NCI-H1930 (cell line): ENCODE results near the gene ZBTB39.
"Not testable (repeated sequence)": the region's sequence is repeated elsewhere in the genome, so short reads cannot be mapped to it uniquely, and the experiment has no call there.

Source experiments
- DNase-seq, 2 experiments: peaks; one replicate each; lab custom pipeline; 2025; lab: John Stamatoyannopoulos, UW

Gene ZBTB39

DNA sequence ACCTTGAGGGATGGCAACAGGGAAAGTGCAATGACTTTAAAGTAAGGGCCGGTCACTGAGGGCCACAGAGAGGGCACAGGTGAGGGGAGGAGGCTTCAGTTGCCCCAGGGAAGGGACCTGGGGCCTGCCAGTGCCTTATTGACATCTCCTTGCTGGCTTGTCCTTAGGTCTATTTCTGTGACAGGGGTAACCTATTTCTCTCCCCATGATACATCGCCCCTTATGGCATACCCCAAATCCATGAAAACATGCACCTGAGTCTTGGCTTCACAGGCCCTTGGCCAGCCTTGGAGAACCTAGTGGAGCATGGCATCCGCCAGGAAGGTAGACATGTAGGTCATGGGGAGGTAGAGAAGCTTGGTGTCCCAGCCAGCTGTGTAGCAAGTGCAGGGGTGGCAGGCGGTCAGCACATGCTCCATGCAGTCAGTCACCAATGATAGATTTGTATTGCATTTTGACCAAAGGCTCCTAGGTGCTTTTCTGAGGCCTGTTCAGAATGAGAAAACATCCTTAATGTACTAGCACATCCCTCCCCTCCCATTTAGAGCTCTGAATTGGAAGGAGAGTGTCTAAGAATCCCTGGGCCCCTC, 25.3 kb downstream of the ZBTB39 start:
- no peak for DNase-seq

DNA sequence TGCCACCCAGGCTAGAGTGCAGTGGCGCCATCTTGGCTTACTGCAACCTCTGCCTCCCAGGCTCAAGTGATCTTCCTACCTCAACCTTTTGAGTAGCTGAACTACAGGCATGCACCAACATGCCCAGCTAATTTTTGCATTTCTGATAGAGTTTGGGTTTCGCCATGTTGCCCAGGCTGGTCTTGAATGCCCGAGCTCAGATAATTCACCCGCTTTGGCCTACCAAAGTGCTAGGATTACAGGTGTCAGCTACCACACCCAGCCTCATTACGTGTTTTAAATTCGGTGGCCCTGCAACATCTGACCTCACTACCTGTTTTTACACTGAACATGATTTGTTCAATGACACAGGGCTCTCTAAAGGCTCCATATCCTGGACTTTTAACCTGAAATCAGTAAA, 26.1 kb downstream of the ZBTB39 start:
- DNase-seq = no peak

DNA sequence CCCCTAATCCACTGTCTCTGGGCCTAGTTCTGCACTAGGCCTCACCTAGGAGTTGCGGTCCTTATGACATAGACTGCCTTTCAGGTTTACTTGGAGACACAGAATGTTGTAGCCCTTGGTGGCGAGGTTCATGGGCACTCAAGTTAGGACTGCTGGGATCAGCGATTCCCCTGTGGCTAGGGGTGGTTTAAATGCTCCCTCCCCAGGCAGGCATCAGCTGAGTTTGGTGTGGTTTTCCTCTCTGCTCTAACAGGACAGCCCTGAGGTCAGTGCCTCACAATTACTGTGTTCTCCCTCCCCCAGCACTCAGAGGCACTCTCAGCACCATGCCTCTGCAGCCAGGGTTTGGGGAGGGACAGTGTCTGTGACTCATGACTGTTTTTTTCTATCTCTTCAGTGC, 26.7 kb downstream of the ZBTB39 start:
- DNase-seq = no peak

DNA sequence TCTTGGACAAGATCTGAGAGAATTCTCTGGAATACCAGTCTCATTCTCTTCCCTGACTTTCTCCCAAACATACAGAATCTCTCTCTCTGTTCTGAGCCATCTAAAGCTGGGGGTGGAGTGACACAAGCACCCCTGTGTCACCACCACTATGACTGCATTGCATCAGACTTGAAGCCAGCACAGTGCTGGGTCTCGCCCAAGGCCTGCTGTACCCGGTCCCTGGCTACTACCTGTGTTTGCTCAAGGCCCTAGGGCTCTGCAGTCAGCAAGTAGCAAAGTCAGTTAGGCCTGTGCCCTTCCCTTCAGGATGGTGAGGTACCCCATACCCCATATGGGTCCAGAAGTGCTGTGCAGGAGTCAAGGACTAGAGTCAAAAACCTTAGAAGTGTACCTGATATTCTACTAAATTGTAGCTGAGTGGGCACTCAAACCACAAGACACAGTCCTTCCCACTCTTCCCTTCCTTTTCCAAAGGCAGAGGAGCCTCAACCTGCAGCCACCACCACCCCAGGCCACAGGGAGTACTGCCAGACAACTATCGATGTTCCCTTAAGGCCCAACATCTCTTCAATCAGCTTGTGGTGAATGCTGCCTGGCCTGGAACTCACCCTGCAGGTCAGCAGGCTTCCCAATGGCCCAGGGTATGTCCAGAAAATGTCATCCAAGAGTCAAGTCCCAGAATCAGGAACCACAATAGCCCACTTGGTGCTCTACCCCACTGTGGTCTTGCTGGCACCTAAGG, 27.8 kb downstream of the ZBTB39 start:
- no peak for DNase-seq

DNA sequence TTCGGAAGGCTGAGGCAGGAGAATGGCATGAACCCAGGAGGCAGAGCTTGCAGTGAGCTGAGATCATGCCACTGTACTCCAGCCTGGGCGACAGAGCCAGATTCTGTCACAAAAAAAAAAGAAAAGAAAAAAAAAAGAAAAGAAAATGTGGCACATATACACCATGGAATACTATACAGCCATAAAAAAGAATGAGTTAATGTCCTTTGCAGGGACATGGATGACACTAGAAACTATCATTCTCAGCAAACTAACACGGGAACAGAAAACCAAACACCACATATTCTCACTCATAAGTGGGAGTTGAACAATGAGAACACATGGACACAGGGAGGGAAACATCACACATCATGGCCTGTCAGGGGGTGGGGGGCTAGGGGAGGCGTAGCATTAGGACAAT, 29.0 kb downstream of the ZBTB39 start:
- DNase-seq = not testable (repeated sequence)

DNA sequence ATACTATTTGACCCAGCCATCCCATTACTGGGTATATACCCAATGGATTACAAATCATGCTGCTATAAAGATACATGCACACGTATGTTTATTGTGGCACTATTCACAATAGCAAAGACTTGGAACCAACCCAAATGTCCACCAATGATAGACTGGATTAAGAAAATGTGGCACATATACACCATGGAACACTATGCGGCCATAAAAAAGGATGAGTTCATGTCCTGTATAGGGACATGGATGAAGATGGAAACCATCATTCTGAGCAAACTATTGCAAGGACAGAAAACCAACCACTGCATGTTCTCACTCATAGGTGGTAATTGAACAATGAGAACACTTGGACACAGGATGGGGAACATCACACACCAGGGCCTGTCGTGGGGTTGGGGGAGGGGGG, 32.1 kb downstream of the ZBTB39 start:
- DNase-seq = not testable (repeated sequence)

DNA sequence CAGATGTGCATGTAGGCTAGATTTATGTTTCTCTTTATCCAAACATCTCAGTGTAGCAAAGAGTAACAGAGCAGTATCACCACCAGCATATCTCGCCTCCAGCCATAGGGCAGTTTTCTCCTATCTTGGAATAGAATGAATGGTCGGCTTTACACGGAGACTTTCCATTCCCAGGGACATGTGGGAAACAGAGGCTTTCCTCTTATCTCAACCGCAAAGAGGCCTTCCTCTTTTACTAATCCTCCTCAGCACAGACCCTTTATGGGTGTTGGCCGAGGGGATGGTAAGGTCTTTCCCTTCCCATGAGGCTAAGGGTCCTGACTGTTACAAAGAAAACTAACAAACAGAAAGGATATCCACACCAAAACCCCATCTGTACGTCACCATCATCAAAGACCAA, 37.4 kb downstream of the ZBTB39 start:
- DNase-seq = not testable (repeated sequence)

DNA sequence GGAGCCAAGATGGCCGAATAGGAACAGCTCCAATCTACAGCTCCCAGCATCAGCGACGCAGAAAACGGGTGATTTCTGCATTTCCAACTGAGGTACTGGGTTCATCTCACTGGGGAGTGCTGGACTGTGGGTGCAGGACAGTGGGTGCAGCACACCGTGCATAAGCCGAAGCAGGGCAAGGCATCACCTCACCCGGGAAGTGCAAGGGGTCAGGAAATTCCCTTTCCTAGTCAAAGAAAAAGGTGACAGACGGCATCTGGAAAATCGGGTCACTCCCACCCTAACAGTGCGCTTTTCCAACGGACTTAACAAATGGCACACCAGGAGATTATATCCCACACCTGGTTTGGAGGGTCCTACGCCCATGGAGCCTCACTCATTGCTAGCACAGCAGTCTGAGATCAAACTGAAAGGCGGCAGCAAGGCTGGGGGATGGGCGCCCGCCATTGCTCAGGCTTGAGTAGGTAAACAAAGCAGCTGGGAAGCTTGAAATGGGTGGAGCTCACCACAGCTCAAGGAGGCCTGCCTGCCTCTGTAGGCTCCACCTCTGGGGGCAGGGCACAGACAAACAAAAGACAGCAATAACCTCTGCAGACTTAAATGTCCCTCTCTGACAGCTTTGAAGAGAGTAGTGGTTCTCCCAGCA, 40.2 kb downstream of the ZBTB39 start:
- not testable (repeated sequence) for DNase-seq

DNA sequence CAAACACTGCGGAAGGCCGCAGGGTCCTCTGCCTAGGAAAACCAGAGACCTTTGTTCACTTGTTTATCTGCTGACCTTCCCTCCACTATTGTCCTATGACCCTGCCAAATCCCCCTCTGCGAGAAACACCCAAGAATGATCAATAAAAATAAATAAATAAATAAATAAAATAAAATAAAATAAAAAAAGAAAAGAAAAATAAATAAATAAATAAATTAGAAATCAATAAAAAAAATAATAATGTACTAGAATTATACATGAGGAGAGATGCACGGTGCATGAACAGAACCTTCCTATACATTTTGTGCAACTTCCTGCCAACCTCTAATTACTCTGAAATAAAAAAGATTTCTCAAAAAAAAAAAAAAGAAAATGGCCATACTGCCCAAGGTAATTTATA, 41.2 kb downstream of the ZBTB39 start:
- not testable (repeated sequence) for DNase-seq

DNA sequence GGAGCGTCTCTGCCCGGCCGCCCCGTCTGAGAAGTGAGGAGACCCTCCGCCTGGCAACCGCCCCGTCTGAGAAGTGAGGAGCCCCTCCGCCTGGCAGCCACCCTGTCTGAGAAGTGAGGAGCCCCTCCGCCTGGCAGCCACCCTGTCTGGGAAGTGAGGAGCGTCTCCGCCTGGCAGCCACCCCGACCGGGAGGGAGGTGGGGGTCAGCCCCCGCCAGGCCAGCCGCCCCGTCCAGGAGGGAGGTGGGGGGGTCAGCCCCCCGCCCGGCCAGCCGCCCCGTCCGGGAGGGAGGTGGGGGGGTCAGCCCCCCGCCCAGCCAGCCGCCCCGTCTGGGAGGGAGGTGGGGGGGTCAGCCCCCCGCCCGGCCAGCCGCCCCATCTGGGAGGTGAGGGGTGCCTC, 42.8 kb downstream of the ZBTB39 start:
- DNase-seq = not testable (repeated sequence)

DNA sequence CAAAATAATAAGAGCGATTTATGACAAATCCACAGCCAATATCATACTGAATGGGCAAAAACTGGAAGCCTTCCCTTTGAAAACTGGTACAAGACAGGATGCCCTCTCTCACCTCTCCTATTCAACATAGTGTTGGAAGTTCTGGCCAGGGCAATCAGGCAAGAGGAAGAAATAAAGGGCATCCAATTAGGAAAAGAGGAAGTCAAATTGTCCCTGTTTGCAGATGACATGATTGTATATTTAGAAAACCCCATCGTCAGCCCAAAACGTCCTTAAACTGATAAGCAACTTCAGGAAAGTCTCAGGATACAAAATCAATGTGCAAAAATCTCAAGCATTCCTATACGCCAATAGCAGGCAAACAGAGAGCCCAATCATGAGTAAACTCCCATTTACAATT, 44.1 kb downstream of the ZBTB39 start:
- DNase-seq = not testable (repeated sequence)

DNA sequence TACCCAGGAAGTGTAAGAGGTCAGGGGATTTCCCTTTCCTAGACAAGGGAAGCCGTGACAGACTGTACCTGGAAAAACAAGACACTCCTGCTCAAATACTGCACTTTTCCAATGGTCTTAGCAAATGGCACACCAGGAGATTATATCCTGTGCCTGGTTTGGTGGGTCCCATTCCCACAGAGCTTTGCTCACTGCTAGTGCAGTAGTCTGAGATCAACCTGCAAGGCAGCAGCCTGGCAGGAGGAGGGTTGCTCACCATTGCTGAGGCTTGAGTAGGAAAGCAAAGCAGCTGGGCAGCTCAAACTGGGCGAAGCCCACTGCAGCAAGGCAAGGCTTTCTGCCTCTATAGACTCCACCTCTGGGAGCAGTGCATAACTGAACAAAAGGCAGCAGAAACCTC, 47.9 kb downstream of the ZBTB39 start:
- no peak for DNase-seq

DNA sequence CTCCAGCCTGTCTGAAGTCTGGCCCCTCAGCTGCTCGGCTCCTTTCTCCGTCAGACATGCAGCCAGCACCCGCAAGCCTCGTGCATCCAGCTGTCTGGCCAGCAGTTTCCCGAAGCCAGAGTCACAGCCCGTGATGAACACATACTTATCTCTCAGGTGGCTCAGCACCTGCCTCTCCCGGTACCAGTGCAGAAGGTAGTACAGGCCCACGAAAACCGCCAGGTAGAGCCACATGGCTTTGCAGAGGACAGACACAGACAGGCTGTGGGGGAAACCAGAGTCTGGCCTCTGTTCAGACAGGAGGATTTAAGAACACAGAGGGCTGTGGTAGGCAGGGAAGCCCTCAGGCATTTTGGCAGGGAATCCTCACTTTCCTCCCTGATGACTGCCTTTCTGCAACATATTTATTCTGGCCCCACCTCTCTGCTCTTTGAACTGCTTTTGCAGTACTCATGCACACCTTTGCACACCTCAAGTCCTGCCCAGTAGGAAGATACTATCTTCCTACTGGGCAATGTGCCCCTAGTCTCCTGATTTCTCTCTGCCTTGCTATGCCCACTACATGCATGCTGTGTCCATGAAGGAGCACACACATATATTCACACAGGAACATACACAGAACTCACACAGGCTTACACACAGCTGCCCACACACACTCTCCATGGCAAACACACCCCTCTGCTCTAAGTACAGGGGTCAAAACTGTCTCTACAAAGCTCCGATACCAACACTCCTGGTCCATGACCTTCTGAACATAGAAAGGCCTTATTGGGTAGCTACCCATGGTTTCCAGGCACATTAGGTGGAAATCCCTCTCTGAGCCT, 48.9 kb downstream of the ZBTB39 start, which contains the start of gene RDH16:
TSS of gene RDH16 (minus strand) at position 380 of the 824 bp plus-strand sequence. CDS start at position 234, 146 bp downstream.
- no peak for DNase-seq

DNA sequence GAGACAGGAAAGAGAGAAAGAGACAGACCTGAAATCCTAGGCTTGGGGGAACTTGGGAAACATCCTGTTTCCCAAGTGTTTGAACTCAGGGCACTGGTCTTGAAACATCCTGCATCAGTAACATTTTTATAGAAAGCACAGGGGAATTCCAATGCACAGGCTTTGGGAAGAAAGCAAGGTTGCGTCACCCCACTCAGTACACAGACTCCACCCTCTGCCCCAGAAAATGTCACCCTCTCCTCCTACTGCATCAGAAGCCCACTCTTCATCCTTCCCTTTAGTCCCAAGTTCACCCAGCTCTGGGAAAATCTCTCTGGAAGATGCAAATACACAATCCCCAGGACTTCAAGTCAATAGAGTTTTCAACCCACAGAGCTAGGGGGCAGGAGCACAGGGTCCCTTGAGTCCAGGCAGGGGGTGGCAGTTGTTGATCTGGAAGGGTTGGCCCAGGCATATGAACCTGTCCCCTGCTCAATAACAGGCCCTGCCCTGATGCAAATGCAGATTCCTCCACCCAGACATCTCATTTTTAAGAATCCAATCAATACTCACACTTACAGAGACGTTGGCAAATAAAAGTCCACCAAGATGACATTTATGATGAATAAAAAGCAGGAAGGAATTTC, 50.6 kb downstream of the ZBTB39 start:
- no peak for DNase-seq

DNA sequence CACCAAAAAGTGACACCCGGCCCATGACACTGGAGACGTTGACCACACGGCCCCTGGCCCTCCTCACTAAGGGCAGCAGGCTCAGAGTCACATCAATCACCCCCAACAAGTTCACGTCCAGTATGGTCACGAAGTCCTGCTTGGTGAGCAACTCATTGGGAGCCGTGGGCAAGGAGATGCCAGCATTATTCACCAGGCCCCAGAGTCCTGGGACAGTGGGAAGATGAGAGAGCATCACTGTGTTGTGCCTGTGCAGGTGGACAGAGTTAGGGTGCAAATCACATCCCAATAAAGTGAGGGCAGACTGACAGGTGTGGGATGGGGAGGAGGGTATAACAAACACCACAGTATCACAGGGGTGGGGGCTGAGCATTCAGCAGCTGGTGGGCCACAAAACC, 51.4 kb downstream of the ZBTB39 start:
- DNase-seq = no peak

DNA sequence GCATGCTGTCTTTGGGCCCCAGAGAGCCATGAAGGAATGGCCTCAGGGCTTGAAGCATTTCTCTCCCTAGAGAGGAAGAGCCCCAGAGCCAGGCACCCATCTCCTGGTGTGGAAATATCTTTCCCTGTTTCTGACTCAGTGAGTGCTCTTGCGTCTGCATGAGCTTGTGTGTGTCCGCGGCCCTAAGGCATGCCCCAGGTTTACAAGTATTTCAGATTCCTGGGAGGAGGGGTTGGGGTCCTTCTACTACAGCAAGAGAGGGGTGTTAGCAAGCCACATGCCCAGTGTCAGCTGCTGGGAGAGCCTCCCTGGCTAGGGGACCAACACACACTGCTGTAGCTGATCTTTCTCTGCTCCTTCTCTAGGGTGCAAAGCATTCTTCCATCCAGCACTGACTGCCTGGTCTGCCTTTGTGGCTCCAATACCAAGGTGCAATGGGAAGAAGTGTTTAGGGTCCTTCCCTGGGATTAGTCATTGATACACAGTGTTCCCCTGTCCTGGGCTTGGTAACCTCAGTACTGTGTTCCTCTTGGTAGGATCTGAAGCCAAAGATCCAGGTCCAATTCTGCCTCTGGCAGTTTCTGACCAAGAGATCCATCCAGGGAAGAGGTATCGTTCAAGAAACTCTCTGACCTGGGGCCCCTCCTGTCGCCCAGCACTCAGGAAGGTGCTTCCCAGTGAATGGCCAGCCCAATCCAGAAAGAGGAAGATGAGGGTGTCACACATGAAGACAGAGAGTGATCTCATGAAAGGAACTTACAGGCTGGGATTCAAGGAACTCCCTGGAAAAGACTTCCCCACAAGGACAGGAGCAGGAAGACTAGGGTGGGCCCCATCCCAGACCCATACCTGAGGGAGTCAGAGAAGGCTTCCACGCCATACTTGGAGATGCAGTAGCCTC, 52.0 kb downstream of the ZBTB39 start:
- no peak for DNase-seq

DNA sequence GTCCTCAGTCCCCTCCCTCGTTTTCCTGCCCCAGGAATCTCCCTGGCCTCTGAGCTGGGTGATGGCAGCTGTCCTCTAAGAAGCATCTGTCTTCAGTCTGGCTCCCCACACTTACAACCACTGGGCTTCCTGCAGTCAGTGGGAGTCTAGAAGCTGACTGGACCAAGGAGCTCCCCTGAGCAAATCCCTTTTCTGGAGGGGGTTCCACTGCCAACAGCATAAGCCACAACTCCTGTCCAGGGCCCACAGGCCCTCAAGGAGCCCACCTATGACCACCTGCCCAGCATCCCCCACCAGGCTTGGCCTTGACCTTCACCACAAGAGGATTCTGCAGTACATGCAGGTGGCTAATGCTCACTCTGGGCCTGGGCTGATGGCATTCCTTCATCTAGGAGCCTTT, 53.0 kb downstream of the ZBTB39 start:
- DNase-seq = no peak

DNA sequence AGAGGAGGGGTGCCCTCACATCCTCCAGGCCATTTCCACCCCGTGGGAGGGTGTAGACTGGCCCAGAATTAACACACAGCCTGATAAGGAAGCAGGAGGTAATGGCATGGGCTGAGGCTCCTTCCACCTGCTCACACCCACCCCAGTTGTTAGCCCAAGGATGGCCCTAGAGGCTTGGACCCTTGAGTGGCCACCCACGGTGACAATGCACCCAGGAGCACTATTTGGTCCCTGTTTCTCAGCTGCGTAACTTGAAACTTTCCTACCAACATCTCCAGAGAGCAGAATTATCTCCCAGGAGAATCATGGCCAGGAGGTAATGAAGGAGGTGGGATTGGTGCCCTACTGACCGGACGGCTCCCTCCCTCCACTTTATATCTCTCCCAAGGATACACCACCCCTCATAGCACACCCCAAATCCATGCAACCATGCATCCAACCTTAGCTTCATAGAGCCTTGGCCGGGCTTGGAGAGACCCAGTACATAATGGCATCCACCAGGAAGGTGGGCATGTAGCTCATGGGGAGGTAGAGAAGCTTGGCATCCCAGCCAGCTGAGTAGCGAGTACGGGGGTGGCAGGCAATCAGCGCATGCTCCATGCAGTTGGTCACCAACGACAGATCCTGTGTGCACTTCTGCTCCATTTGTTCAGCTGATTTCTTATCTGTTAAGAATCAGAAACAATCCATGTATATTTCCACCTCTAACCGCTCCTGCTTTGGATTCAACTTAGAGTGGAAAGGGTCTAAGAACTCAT, 54.6 kb downstream of the ZBTB39 start:
- DNase-seq = no peak

DNA sequence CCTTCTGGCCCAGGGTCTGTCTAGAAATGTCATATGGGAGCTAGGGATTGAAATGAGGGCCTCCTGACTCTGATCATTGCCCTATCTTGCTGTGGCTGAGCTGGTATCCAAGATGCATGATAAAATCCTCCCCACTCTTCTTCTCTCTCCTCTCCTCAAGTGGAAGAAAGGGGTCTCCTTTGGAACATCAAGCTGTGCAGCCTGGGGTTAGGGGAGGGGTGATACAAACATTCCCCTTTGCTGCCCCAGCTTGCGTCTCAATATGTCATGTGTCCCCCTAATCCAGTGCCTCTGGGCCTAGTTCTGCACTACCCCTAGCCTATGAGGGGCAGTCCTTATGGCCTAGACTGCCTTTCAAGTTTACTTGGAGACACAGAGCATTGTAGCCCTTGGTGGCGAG, 57.5 kb downstream of the ZBTB39 start:
- DNase-seq = no peak
